ENCODE data around the gene TRPM5.

TRPM5 gene

DNA sequence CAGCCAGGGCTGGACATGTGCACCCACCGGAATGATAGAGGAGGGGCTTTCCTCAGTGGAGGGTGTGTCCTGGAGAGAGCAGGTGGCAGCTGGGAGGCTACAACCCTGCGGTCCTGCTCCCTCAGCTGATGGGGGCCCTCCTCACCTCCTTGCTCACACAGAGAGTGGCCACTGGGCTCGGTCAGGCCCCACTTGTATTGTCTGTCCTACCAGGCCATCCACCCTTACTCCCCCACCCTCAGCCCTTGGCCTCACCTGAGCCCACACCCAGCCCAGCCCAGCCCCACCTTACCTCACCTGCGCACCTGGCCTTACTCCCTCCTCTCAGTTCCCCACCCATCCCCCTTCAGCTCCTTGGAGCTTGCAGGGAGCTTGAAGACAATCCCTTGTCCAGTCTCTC lies 3.1 kb downstream of the TRPM5 start:
- H3K79me2 ChIP-seq (ENCODE audit: low read length), result peaks cover 10% of the 10 kb centered on the region
- H2AFZ ChIP-seq (ENCODE audit: low read length), result no peak overlapping the region
- no peak overlapping the region for H3K4me2 ChIP-seq (ENCODE audit: low read depth, low read length)
- H4K20me1 ChIP-seq (ENCODE audit: insufficient read depth, low read length), result no peaks in the 10 kb centered on the region
- no peaks in the 10 kb centered on the region for H3K36me3 ChIP-seq (replicated peaks; ENCODE audit: insufficient read depth, low read length)
- H3K27ac ChIP-seq (ENCODE audit: low read length), result no peak overlapping the region
- TF ChIP-seq, protein P1, sequence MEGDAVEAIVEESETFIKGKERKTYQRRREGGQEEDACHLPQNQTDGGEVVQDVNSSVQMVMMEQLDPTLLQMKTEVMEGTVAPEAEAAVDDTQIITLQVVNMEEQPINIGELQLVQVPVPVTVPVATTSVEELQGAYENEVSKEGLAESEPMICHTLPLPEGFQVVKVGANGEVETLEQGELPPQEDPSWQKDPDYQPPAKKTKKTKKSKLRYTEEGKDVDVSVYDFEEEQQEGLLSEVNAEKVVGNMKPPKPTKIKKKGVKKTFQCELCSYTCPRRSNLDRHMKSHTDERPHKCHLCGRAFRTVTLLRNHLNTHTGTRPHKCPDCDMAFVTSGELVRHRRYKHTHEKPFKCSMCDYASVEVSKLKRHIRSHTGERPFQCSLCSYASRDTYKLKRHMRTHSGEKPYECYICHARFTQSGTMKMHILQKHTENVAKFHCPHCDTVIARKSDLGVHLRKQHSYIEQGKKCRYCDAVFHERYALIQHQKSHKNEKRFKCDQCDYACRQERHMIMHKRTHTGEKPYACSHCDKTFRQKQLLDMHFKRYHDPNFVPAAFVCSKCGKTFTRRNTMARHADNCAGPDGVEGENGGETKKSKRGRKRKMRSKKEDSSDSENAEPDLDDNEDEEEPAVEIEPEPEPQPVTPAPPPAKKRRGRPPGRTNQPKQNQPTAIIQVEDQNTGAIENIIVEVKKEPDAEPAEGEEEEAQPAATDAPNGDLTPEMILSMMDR (IDR thresholded peaks at IDR 0.05; ENCODE audit: low read length), result no peak
- no peak for TF ChIP-seq EZH2phosphoT487 (IDR thresholded peaks at IDR 0.05; ENCODE audit: low read length)
- no peak for TF ChIP-seq EZH2 (optimal IDR thresholded peaks at IDR 0.05; ENCODE audit: low read depth, low read length)
- no peak overlapping the region for H3K4me3 ChIP-seq (ENCODE audit: low read length)
- H3K27me3 ChIP-seq (replicated peaks; ENCODE audit: insufficient read depth, low read length), result peaks cover 5% of the 10 kb centered on the region; the same call in 1 of the 2 replicates
- no peak overlapping the region for H3K9ac ChIP-seq (ENCODE audit: low read length)
- no peak for DNase-seq
- no peaks in the 10 kb centered on the region for H3K9me2 ChIP-seq (replicated peaks; ENCODE audit: insufficient read depth, low read length)
- peaks cover 5% of the 10 kb centered on the region; the same call in 1 of the 2 replicates for H3F3A ChIP-seq (ENCODE audit: insufficient read depth, low read length)
- H3K4me1 ChIP-seq (ENCODE audit: low read length), result peaks cover 5% of the 10 kb centered on the region
- H3K9me3 ChIP-seq (replicated peaks; ENCODE audit: insufficient read depth, low read length), result no peaks in the 10 kb centered on the region

DNA sequence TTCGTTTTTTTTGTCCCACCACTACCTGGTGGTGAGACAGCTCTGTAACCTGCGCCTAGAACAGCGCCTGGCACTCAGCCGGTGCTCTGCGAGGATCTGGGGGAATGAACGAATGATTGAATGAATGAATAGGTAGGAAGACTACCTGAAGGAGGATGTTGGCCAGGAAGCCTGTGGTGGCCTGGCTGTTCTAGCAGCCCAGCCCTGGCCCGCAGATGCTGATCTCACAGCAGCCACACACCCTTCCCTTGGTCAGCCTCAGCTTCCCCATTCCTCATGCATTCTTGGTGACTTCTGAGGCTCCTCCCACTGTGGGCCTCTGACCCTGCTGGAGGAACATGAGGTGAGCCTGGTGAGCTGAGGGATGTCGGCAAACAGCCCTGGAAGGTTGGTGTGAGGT lies 3.7 kb downstream of the TRPM5 start:
- peaks cover 5% of the 10 kb centered on the region; the same call in 1 of the 2 replicates for H3F3A ChIP-seq (ENCODE audit: insufficient read depth, low read length)
- H3K79me2 ChIP-seq (ENCODE audit: low read length), result peaks cover 5% of the 10 kb centered on the region
- TF ChIP-seq EZH2 (optimal IDR thresholded peaks at IDR 0.05; ENCODE audit: low read depth, low read length) (no peak), EZH2phosphoT487 (IDR thresholded peaks at IDR 0.05; ENCODE audit: low read length) (no peak)
- TF ChIP-seq, protein P1 (IDR thresholded peaks at IDR 0.05; ENCODE audit: low read length), result no peak
- H3K9me2 ChIP-seq (replicated peaks; ENCODE audit: insufficient read depth, low read length), result no peaks in the 10 kb centered on the region
- H2AFZ ChIP-seq (ENCODE audit: low read length), result no peak overlapping the region
- H3K27me3 ChIP-seq (replicated peaks; ENCODE audit: insufficient read depth, low read length), result peaks cover 5% of the 10 kb centered on the region; the same call in 1 of the 2 replicates
- no peaks in the 10 kb centered on the region for H3K9me3 ChIP-seq (replicated peaks; ENCODE audit: insufficient read depth, low read length)
- H3K36me3 ChIP-seq (replicated peaks; ENCODE audit: insufficient read depth, low read length), result no peaks in the 10 kb centered on the region
- H3K4me3 ChIP-seq (ENCODE audit: low read length), result no peak overlapping the region
- H3K4me2 ChIP-seq (ENCODE audit: low read depth, low read length), result no peak overlapping the region
- H3K9ac ChIP-seq (ENCODE audit: low read length), result no peak overlapping the region
- no peaks in the 10 kb centered on the region for H4K20me1 ChIP-seq (ENCODE audit: insufficient read depth, low read length)
- H3K27ac ChIP-seq (ENCODE audit: low read length), result no peak overlapping the region
- H3K4me1 ChIP-seq (ENCODE audit: low read length), result no peaks in the 10 kb centered on the region
- no peak for DNase-seq

DNA sequence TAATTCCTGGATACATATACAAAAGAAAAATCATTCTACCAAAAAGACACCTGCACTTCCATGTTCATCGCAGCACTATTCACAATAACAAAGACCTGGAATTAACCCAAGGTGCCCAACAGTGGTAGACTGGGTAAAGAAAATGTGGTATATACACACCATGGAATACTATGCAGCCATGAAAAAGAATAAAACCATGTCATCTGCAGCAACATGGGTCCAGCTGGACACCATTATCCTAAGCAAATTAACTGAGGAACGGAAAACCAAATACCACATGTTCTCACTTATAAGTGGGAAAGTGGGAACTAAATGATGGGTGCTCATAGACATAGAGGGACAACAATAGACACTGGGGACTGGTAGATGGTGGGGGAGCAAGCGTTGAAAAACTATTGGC lies 4.5 kb downstream of the TRPM5 start:
- Histone ChIP-seq H3K9ac (ENCODE audit: low read length) (no peak overlapping the region), H3K36me3 (replicated peaks; ENCODE audit: insufficient read depth, low read length) (no peaks in the 10 kb centered on the region), H3K4me1 (ENCODE audit: low read length) (no peaks in the 10 kb centered on the region), H2AFZ (ENCODE audit: low read length) (no peak overlapping the region), H3K4me2 (ENCODE audit: low read depth, low read length) (no peak overlapping the region), H3K4me3 (ENCODE audit: low read length) (no peak overlapping the region), H3K9me2 (replicated peaks; ENCODE audit: insufficient read depth, low read length) (no peaks in the 10 kb centered on the region), H3F3A (ENCODE audit: insufficient read depth, low read length) (peaks cover 5% of the 10 kb centered on the region; the same call in 1 of the 2 replicates), H3K9me3 (replicated peaks; ENCODE audit: insufficient read depth, low read length) (no peaks in the 10 kb centered on the region), H3K27me3 (replicated peaks; ENCODE audit: insufficient read depth, low read length) (peaks cover 5% of the 10 kb centered on the region; the same call in 1 of the 2 replicates), H4K20me1 (ENCODE audit: insufficient read depth, low read length) (no peaks in the 10 kb centered on the region), H3K27ac (ENCODE audit: low read length) (no peak overlapping the region), H3K79me2 (ENCODE audit: low read length) (no peaks in the 10 kb centered on the region)
- TF ChIP-seq EZH2phosphoT487 (IDR thresholded peaks at IDR 0.05; ENCODE audit: low read length), result no peak
- TF ChIP-seq EZH2 (optimal IDR thresholded peaks at IDR 0.05; ENCODE audit: low read depth, low read length), result no peak
- TF ChIP-seq, protein P1 (IDR thresholded peaks at IDR 0.05; ENCODE audit: low read length), result no peak
- DNase-seq, result no peak

Measured in MM.1S (cell line).